Uterus (tissue), 4 donors: ENCODE measurements around the gene PASK. TPM values are rescaled to one million over a fixed set of nuclear protein-coding genes. Genes with fewer than 3 reads are reported as not detected.
"Not testable (repeated sequence)": the region's sequence is repeated elsewhere in the genome, so short reads cannot be mapped to it uniquely, and the experiment has no call there.

ENCODE experiments used
- DNase-seq, 2 donors: peaks; one replicate each; pipeline ENCODE4 v3.0.0-alpha.2; 2019 to 2020
- H3K27ac ChIP-seq, 2 donors: fragments of 200-600 bp; sonication (generic); 1 replicate in 1 of 2; 2 replicates in 1 of 2; pipeline ENCODE4 v1.5.1; 2016 to 2018
- H3K27me3 ChIP-seq, 2 donors: fragments of 200-600 bp; sonication (generic); one replicate each; pipeline ENCODE4 v1.5.1; 2018 to 2019; ENCODE audit warnings: control low read depth in 1 of 2
- H3K36me3 ChIP-seq, 2 donors: fragments of 200-600 bp; sonication (generic); one replicate each; pipeline ENCODE4 v1.5.1; 2019; ENCODE audit warnings: control low read depth in 1 of 2
- H3K4me1 ChIP-seq, 2 donors: fragments of 200-600 bp; sonication (generic); one replicate each; pipeline ENCODE4 v1.5.1; 2018 to 2019; ENCODE audit warnings: control low read depth in 1 of 2
- H3K4me3 ChIP-seq, 2 donors: fragments of 200-600 bp; sonication (generic); 1 replicate in 1 of 2; 2 replicates in 1 of 2; pipeline ENCODE4 v1.5.1; 2018 to 2019; ENCODE audit warnings: mild to moderate bottlenecking in 1 of 2
- H3K9me3 ChIP-seq, 2 donors: fragments of 200-600 bp; sonication (generic); one replicate each; pipeline ENCODE4 v1.5.1; 2019; ENCODE audit warnings: control low read depth in 1 of 2
- POLR2A ChIP-seq, 2 donors: fragments of 450-650 bp; IDR thresholded peaks; one replicate each; pipeline ENCODE4 v1.6.1; 2016; ENCODE audit warnings: antibody characterized with exemption in 2 of 2, mild to moderate bottlenecking in 1 of 2, moderate library complexity in 1 of 2
- intact Hi-C: fragments of 100-400 bp; cut with DNase I; formaldehyde crosslinking; loops from one replicate; pipeline ENCODE4 v1.15.1; 2023; ENCODE audit warnings: low total_unique reads
- total RNA-seq, 4 donors: library from RNA; depleted of rRNA in 3 of 4; stranded (reverse); fragments of >200 nt in 3 of 4; gene quantifications; one replicate each; pipeline versions ENCODE4 v1.1.0 to v1.2.4, GENCODE V29; 2014 to 2023
- TF ChIP-seq, protein P1 (sequence below), 4 experiments: fragments of 200-600 bp in 2 of 4; fragments of 450-650 bp in 2 of 4; sonication (generic) in 2 of 4; IDR thresholded peaks; one replicate each; pipeline ENCODE4 v1.5.1; 2016 to 2019; ENCODE audit warnings: antibody characterized with exemption in 4 of 4, mild to moderate bottlenecking in 2 of 4, moderate library complexity in 1 of 4
- donor health status: DM: yes; HTN: yes; CAD: no.

The PASK gene
- total RNA-seq, 4 donors from 2014 or later, result 7.4 to 16.0 (median 13.3) TPM

- H3K4me3 ChIP-seq, result no peak overlapping the region
- H3K27ac ChIP-seq, result no peak overlapping the region
- H3K4me1 ChIP-seq, result no peaks in the 10 kb centered on the region
- DNase-seq, result no peak
- no peaks in the 10 kb centered on the region for H3K27me3 ChIP-seq
- no peak for TF ChIP-seq POLR2A (IDR thresholded peaks at IDR 0.05)
- TF ChIP-seq, protein P1, sequence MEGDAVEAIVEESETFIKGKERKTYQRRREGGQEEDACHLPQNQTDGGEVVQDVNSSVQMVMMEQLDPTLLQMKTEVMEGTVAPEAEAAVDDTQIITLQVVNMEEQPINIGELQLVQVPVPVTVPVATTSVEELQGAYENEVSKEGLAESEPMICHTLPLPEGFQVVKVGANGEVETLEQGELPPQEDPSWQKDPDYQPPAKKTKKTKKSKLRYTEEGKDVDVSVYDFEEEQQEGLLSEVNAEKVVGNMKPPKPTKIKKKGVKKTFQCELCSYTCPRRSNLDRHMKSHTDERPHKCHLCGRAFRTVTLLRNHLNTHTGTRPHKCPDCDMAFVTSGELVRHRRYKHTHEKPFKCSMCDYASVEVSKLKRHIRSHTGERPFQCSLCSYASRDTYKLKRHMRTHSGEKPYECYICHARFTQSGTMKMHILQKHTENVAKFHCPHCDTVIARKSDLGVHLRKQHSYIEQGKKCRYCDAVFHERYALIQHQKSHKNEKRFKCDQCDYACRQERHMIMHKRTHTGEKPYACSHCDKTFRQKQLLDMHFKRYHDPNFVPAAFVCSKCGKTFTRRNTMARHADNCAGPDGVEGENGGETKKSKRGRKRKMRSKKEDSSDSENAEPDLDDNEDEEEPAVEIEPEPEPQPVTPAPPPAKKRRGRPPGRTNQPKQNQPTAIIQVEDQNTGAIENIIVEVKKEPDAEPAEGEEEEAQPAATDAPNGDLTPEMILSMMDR (IDR thresholded peaks at IDR 0.05), result no peak
- intact Hi-C loops, result no loop called here
- no peaks in the 10 kb centered on the region for H3K9me3 ChIP-seq
- H3K36me3 ChIP-seq, result no peaks in the 10 kb centered on the region
Measured at GRCh38 chr2:241107031-241107783, 42.1 kb downstream of the PASK start.

- Histone ChIP-seq H3K27me3 (no peaks in the 10 kb centered on the region), H3K27ac (no peak overlapping the region), H3K4me3 (no peak overlapping the region), H3K9me3 (no peaks in the 10 kb centered on the region), H3K4me1 (no peaks in the 10 kb centered on the region), H3K36me3 (no peaks in the 10 kb centered on the region)
- DNase-seq, result no peak
- intact Hi-C loops, result no loop called here
- TF ChIP-seq, protein P1 (IDR thresholded peaks at IDR 0.05), result no peak
- TF ChIP-seq POLR2A (IDR thresholded peaks at IDR 0.05), result no peak
Measured at GRCh38 chr2:241105641-241106040, 43.6 kb downstream of the PASK start.

- H3K27ac ChIP-seq, intact Hi-C loops, H3K4me3 ChIP-seq, H3K36me3 ChIP-seq, DNase-seq, H3K4me1 ChIP-seq, H3K9me3 ChIP-seq, H3K27me3 ChIP-seq: not testable (repeated sequence)
Measured at GRCh38 chr2:241104611-241105010, 44.7 kb downstream of the PASK start.

DNA sequence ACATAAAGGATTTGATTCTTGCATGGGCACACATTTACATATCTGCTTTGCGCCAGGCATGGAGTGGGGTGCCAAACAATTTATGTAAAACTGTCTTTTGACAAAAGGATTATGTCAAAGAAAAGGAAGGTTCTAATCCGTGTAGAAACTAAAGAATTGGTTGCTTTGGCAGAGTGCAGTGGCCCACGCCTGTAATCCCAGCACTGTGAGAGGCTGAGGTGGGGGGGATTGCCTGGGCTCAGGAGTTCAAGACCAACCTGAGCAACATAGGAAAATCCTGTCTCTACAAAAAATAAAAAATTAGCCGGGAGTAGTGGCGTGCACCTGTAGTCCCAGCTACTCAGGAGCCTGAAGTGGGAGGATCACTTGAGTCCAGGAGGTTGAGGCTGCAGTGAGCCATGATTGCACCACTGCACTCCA, 46.1 kb downstream of the PASK start:
- DNase-seq, result no peak
- Histone ChIP-seq H3K4me1 (no peaks in the 10 kb centered on the region), H3K9me3 (no peaks in the 10 kb centered on the region), H3K27ac (peak overlapping the region; percentile 87 to 93), H3K27me3 (no peaks in the 10 kb centered on the region), H3K4me3 (peak overlapping the region; percentile 70 to 90), H3K36me3 (no peaks in the 10 kb centered on the region)
- TF ChIP-seq POLR2A (IDR thresholded peaks at IDR 0.05), result no peak
- TF ChIP-seq, protein P1 (IDR thresholded peaks at IDR 0.05), result no peak
- intact Hi-C loops, result no loop called here

DNA sequence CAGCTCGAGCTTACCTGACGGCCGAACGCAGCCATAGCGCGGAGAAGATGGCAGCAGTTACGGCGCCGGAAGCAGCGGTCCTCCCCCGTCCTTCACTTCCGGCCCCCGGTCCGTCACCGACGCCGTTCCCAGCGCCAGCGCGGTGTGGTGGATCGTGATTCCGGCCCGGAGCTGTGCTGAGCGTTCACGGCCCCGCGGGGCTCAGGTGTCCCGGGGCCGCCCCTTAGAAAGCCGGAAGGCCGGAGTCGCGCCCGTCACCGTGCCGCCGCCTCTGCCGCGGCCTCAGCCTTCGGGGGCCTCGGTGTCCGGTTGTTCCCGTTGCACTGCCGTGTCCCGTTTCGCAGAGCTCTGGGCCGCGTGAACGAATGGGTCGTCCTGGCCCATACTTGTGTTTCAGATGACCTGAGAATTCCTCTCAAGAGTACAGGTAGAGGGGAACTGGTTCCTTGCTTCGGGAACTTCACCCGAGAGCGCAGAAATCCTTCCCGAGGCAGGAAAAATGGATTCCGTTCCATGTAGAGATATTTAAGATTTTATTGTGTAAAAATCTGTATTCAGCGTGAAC, 47.0 kb downstream of the PASK start, which contains the start of gene MTERF4:
TSS of gene MTERF4 (minus strand) at position 49 of the 565 bp plus-strand sequence. CDS start at position 35, 14 bp downstream.
- no peaks in the 10 kb centered on the region for H3K27me3 ChIP-seq
- no peaks in the 10 kb centered on the region for H3K4me1 ChIP-seq
- peak within 1 kb of the TSS; percentile 87 to 93 for H3K27ac ChIP-seq
- H3K4me3 ChIP-seq, result peak within 1 kb of the TSS; percentile 70 to 90
- TF ChIP-seq POLR2A (IDR thresholded peaks at IDR 0.05), result peak; percentile 21 to 58
- TF ChIP-seq, protein P1 (IDR thresholded peaks at IDR 0.05), result peak in 1 of 4 experiments; percentile 3
- no peaks in the 10 kb centered on the region for H3K36me3 ChIP-seq
- peak; percentile 80 to 84 for DNase-seq
- intact Hi-C loops, result no loop called here
- H3K9me3 ChIP-seq, result no peaks in the 10 kb centered on the region
